HG02973 (cell line): Measurements from ENCODE around the gene PKP3.
"Not testable (repeated sequence)": the region's sequence is repeated elsewhere in the genome, so short reads cannot be mapped to it uniquely, and the experiment has no call there.

Source experiments
- ATAC-seq: cut with Tn5 transposase; IDR thresholded peaks from one replicate; pipeline ENCODE4 v1.9.1; 2021; ENCODE audit warnings: moderate library complexity; ENCODE audit not compliant: unreplicated experiment

The PKP3 gene

GRCh38 chr11:363443-363805, 30.6 kb upstream of the PKP3 start:
- ATAC-seq = not testable (repeated sequence)

GRCh38 chr11:363948-364761, 29.9 kb upstream of the PKP3 start:
- no peak for ATAC-seq

DNA sequence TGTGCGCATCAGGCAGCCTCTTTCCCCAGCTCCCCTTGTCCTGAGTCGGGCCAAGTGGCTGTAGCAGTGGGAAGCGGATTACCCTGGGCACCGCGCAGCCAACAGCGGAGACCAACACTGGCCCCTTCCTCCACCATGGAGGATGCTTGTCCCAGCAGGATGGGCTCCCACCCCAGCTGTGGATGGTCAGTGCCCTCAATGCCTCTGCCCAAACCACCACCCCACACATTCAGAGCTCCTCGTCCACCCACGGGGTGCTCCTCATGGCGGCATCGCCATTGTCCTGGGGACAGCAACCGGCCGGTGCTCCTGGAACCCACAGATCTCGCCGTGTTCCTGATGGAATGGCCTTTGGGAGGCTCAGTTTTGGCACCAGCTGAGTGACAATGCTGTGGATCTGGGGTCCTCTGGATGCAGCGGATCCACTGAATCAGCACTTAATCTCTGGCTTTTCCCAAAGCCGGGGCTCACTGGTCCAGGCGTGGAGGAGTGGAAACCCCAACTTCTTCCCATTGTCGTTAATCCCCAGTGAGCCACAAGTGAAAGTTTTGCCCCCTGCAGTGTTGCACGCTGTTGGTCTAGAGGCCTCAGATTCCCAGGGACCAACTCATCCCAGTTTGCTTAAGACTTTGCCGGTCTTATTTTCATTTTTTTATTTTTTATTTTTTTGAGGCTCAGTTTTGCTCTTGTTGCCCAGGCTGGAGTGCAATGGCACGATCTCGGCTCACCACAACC, 28.9 kb upstream of the PKP3 start:
- no peak for ATAC-seq

DNA sequence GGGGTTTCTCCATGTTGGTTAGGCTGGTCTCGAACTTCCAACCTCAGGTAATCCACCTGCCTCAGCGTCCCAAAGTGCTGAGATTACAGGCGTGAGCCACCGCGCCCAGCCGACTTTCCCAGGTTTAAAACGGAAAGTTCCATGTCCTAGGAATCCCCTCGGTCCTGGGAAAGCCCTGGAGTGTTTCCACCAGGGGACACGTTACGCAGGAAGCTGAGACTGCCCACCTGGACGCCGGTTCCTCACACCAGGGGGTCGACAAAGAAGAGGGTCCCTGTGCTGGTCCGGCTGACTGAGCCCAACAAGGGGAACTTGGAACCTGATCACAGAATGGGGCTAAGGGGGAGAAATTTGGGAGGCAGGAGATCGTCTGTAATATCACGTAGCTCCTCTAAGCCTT, 28.2 kb upstream of the PKP3 start:
- ATAC-seq = no peak

DNA sequence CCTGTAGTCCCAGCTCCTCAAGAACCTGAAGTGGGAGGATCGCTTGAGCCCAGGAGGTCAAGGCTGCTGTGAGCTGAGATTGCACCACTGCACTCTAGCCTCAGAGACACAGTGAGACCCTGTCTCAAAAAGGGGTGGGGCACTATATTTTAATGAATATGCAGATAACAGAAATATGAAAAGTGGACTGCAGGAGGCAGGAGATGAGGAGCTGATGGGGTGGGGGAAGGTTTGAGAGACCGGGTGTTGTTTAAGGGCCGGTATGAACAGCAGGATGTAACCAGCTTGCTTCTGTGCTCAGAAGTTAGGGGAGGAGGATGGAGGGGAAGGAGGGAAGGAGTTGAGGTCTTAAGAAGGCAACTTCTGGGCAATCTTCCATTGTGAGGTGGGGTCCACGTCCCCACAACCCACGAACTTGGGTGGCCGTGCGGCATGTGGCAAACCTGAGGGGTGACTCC, 26.0 kb upstream of the PKP3 start:
- ATAC-seq = no peak

DNA sequence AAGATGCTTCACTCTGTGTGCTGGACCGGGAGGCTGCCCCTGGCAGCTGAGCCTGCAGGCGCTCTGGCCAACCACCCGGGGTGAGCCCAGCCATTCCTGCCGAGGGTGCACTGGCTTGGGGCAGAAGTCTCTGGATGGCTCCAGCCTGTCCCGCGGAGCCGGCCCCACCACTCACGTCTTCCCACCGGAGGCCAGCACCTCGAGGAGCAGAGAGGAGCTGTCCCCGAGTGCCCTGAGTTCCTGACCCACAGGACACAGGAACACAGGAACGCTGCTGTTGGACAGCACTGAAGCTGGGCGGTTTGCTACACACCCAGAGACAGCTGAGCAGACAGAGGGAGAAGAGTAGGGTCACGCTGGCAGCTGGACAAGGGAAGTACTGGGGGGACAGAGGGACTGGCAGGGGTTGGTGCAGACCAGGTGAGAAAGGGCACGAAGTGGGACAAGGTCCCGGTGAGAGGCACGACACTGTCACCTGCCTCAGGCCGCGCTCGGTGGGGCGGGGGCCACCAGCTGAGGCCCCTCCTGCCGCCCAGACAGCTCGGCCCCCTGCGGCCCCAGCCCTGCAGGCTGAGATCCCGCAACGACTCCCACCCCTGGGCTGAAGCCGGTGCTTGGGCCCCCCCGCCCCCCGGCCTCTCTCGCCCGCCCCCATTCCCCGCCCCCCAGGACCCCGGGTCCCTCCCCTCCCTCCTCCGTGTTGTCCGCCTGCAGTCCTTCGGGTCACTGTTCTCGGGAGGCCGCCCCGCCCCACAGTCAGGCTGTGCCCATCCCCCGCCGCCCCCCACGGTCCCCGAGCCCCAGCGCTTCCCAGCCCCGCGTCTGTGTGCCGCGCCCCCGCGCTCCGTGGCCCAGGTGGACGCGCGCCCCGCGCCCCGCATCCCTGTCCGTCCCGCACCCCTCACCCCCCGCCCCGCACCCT, 25.3 kb upstream of the PKP3 start:
- no peak for ATAC-seq

- ATAC-seq = no peak
These were observed 24.5 kb upstream of the PKP3 start, which contains the start of gene B4GALNT4 for GRCh38 chr11:369336-370018. Gene B4GALNT4, plus strand, starts transcription at chr11:369499. Its CDS starts 305 bp downstream, at chr11:369804.

GRCh38 chr11:370070-370941, 23.7 kb upstream of the PKP3 start:
- no peak for ATAC-seq

- no peak for ATAC-seq
These were observed 23.0 kb upstream of the PKP3 start for GRCh38 chr11:371051-371450.

DNA sequence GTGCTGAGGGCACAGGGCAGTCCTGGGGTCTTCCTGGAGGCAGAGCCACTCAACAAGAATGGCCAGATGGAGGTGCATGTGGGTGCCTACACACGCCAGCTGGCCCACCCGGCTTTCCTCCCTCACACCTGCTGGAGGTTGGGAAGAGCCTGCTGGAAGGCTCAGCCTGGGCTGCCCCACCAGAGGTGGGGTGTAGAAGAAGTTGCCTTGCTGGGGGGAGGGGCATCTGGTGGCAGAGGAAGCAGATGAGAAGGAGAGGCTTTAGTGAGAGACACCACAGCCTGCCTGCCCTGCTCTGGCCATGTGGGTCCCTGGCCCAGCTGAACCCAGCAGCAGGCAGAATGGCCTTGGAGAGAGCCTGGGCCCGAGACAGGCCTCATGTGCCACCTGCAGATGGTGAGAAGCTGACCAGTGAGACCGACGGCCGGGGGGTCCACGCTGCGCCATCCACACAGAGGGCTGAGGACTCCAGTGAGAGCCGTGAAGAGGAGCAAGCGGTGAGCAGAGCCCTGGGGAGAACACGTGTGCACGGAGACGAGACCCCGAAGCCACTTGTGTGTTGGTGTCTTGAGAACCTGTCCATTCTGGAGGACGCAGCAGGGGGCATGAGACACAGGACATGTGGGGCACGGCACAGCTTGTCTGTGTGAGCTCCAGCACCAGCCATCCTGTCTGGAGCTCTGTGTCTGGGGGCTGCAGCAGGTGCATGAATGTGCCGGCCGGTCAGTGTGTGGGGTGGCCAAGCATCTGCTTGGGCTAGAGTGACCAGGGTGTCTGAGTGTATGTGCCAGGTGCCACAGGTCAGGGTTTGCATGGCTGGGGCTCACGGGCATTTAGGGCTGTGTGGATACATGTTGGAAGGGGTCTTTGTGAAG, 22.1 kb upstream of the PKP3 start:
- ATAC-seq = no peak

DNA sequence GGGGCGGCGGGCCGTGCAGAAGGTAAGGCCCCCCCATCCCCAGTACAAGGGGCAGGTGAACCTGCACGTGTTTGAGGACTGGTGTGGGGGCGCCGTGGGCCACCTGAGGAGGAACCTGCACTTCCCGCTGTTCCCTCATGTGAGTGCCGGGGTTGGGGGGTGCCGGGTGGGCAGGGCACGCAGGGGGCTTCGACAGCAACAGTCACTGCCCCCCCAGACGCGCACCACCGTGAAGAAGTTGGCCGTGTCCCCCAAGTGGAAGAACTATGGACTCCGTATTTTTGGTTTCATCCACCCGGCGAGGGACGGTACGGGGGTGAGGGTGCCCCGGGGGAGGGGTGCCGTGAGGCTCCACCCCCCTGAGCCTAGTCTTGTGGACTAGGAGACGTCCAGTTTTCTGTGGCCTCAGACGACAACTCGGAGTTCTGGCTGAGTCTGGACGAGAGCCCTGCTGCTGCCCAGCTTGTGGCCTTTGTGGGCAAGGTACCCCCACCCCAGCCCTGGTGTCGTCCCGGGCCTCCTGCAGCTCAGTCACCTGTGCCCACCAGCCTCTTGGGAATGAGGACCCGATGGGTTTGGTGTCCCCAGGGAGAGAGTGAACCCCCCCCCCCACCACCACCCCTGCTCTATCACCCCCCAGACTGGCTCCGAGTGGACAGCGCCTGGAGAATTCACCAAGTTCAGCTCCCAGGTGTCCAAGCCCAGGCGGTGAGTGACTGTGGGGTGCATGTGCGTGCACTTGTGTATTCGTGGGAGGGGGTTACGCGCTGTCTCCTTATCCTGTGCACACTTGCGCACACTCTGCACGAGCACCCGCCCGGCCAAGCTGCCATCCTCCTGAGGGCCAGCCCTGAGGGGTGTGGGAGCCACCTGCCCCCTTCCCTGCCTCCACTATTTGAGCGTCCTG, 20.9 kb upstream of the PKP3 start:
- ATAC-seq = no peak

- no peak for ATAC-seq
These were observed 20.1 kb upstream of the PKP3 start for GRCh38 chr11:373716-374551.

DNA sequence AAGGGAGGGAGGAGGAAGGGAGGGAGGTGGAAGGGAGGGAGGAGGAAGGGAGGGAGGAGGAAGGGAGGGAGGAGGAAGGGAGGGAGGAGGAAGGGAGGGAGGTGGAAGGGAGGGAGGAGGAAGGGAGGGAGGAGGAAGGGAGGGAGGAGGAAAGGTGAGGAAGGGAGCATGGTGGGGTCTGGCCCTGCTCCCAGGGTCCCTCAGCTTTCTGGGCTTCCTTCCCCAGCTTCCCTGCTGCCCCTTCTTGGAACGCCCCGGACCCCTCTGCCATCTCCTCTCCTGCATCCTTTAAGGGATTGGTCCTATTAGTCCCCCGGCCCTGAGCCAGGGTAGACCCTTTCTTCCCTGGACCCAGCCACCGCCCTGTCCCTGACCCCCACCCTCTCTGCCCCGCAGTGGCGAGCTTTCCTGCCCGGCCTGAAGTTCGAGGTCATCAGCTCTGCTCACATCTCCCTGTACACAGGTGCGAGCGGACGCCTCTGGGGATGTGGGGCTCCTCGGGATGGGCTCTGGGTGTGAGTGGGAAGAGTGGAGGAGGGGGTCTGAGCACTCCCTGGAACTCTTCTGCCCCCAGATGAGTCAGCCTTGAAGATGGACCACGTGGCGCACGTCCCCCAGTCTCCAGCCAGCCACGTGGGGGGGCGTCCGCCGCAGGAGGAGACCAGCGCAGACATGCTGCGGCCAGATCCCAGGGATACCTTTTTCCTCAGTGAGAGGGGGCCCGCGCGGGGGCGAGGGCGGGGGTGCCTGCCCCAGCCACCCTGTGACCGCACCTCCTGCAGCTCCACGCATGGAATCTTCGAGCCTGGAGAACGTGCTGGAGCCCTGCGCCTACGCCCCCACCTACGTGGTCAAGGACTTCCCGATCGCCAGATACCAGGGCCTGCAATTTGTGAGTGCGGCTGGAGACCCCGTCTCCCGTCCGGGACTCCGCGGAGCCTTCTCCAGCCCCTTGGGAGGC, 18.7 kb upstream of the PKP3 start:
- ATAC-seq = no peak

GRCh38 chr11:376531-377173, 17.4 kb upstream of the PKP3 start:
- ATAC-seq = no peak
